Liver (tissue), 9 donors: ENCODE measurements around the gene BHLHE23. TPM values are rescaled to one million over a fixed set of nuclear protein-coding genes. Genes with fewer than 3 reads are reported as not detected.

Experiments used
- DNase-seq: peaks from one replicate; pipeline ENCODE4 v3.0.0-alpha.2; 2017; ENCODE audit warnings: low spot score
- H3K27ac ChIP-seq, 2 donors: one replicate each; pipeline ENCODE4 v1.7.0; 2013; ENCODE audit warnings: inconsistent platforms in 2 of 2, low read length in 2 of 2, control low read depth in 1 of 2, low read depth in 1 of 2, mild to moderate bottlenecking in 1 of 2
- H3K27me3 ChIP-seq, 4 donors: one replicate each; pipeline versions ENCODE4 v1.6.1 to v1.7.0; 2013; ENCODE audit warnings: low read length in 3 of 4, inconsistent platforms in 1 of 4, mild to moderate bottlenecking in 1 of 4, moderate library complexity in 1 of 4; ENCODE audit not compliant: control insufficient read depth in 4 of 4, insufficient read depth in 4 of 4
- H3K36me3 ChIP-seq, 4 donors: one replicate each; pipeline versions ENCODE4 v1.6.1 to v1.7.0; 2013; ENCODE audit warnings: low read length in 3 of 4, mild to moderate bottlenecking in 3 of 4, low read depth in 1 of 4, moderate library complexity in 1 of 4; ENCODE audit not compliant: control insufficient read depth in 4 of 4, insufficient read depth in 3 of 4
- H3K4me1 ChIP-seq, 4 donors: one replicate each; pipeline versions ENCODE4 v1.6.1 to v1.7.0; 2013; ENCODE audit warnings: low read length in 3 of 4, mild to moderate bottlenecking in 3 of 4, moderate library complexity in 1 of 4; ENCODE audit not compliant: control insufficient read depth in 4 of 4, insufficient read depth in 4 of 4
- H3K4me3 ChIP-seq, 3 donors: one replicate each; pipeline versions ENCODE4 v1.6.1 to v1.7.0; 2013; ENCODE audit warnings: low read length in 3 of 3, control low read depth in 1 of 3, low read depth in 1 of 3, mild to moderate bottlenecking in 1 of 3
- H3K9ac ChIP-seq, 2 donors: one replicate each; pipeline ENCODE4 v1.7.0; 2013; ENCODE audit warnings: low read length in 2 of 2, mild to moderate bottlenecking in 2 of 2, moderate library complexity in 2 of 2, control low read depth in 1 of 2, low read depth in 1 of 2
- H3K9me3 ChIP-seq, 4 donors: one replicate each; pipeline versions ENCODE4 v1.6.1 to v1.7.0; 2013; ENCODE audit warnings: low read length in 3 of 4; ENCODE audit not compliant: control insufficient read depth in 4 of 4
- ATF3 ChIP-seq: IDR thresholded peaks from 2 replicates; pipeline ENCODE4 v1.6.1; 2016; ENCODE audit warnings: antibody characterized with exemption
- CTCF ChIP-seq: fragments of 150-350 bp; IDR thresholded peaks from 2 replicates; pipeline ENCODE4 v1.5.1; 2017; ENCODE audit warnings: improper control_type of control experiment, low read depth, low read length; ENCODE audit not compliant: missing input control
- EGR1 ChIP-seq, 2 donors: IDR thresholded peaks; 2 replicates each; pipeline ENCODE4 v1.6.1; 2016 to 2018; ENCODE audit warnings: antibody characterized with exemption in 2 of 2, low read depth in 2 of 2
- FOXA2 ChIP-seq: IDR thresholded peaks from 2 replicates; pipeline ENCODE4 v1.6.1; 2016; ENCODE audit warnings: antibody characterized with exemption
- GABPA ChIP-seq, 2 donors: IDR thresholded peaks in 1 of 2; conservative IDR thresholded peaks in 1 of 2; 2 replicates each; pipeline ENCODE4 v1.6.1; 2016; ENCODE audit warnings: antibody characterized with exemption in 2 of 2, mild to moderate bottlenecking in 1 of 2, moderate library complexity in 1 of 2
- HNF4A ChIP-seq, 2 donors: conservative IDR thresholded peaks; 2 replicates each; pipeline ENCODE4 v1.6.1; 2016; ENCODE audit warnings: antibody characterized with exemption in 2 of 2, mild to moderate bottlenecking in 2 of 2
- HNF4G ChIP-seq: IDR thresholded peaks from 2 replicates; pipeline ENCODE4 v1.6.1; 2016; ENCODE audit warnings: antibody characterized with exemption
- JUND ChIP-seq, 2 donors: IDR thresholded peaks; 2 replicates each; pipeline ENCODE4 v1.6.1; 2016; ENCODE audit warnings: antibody characterized with exemption in 2 of 2
- NR2F2 ChIP-seq: IDR thresholded peaks from 2 replicates; pipeline ENCODE4 v1.6.1; 2016; ENCODE audit warnings: antibody characterized with exemption
- RAD21 ChIP-seq, 2 donors: IDR thresholded peaks; 2 replicates each; pipeline ENCODE4 v1.6.1; 2016; ENCODE audit warnings: antibody characterized with exemption in 2 of 2, mild to moderate bottlenecking in 2 of 2
- RXRA ChIP-seq, 2 donors: IDR thresholded peaks; 2 replicates each; pipeline ENCODE4 v1.6.1; 2017 to 2018; ENCODE audit warnings: antibody characterized with exemption in 2 of 2, mild to moderate bottlenecking in 1 of 2
- SP1 ChIP-seq: IDR thresholded peaks from 2 replicates; pipeline ENCODE4 v1.6.1; 2018; ENCODE audit warnings: antibody characterized with exemption, mild to moderate bottlenecking
- TAF1 ChIP-seq: conservative IDR thresholded peaks from 2 replicates; pipeline ENCODE4 v1.6.1; 2016; ENCODE audit warnings: antibody characterized with exemption, mild to moderate bottlenecking
- YY1 ChIP-seq: IDR thresholded peaks from 2 replicates; pipeline ENCODE4 v1.6.1; 2016; ENCODE audit warnings: antibody characterized with exemption, mild to moderate bottlenecking
- WGBS: extraction: QIAGEN DNeasy Blood & Tissue Kit; methylation state at CpG from one replicate; pipeline ENCODE4 v1.1.7; 2013; 5-methylcytosine and 5-hydroxymethylcytosine counted together
- polyA plus RNA-seq, 2 donors: library from polyadenylated mRNA; stranded (reverse) in 1 of 2; unstranded in 1 of 2; fragments of 200-250 nt in 1 of 2; fragments of >200 nt in 1 of 2; fragmentation: Nextera tagmentation in 1 of 2; extraction: Ambion mirVana in 1 of 2; gene quantifications; one replicate each; pipeline versions ENCODE4 v1.2.1 to v1.2.3, GENCODE V29; 2013 to 2015
- total RNA-seq, 2 donors: library from RNA; depleted of rRNA; stranded (reverse); fragments of >200 nt; gene quantifications; one replicate each; pipeline ENCODE4 v1.2.3, GENCODE V29; 2014
- TF ChIP-seq, protein P1 (sequence below): IDR thresholded peaks from 2 replicates; pipeline ENCODE4 v1.6.1; 2016; ENCODE audit warnings: antibody characterized with exemption
- TF ChIP-seq, protein P2 (sequence below): IDR thresholded peaks from 2 replicates; pipeline ENCODE4 v1.6.1; 2016; ENCODE audit warnings: antibody characterized with exemption
- donor health status: healthy.
- donor health status: healthy.
- donor health status: healthy.
- donor health status: healthy.
- donor health status: healthy.

The BHLHE23 gene
- total and polyA plus RNA-seq, 4 donors = not detected

- H3K36me3 ChIP-seq = no peaks in the 10 kb centered on the region
- no peak overlapping the region for H3K27ac ChIP-seq
- H3K4me3 ChIP-seq = no peak overlapping the region
- H3K9ac ChIP-seq = no peak overlapping the region
- H3K27me3 ChIP-seq = peaks cover 3 to 18% (median 5%) of the 10 kb centered on the region in 4 donors
- DNase-seq = no peak
- H3K4me1 ChIP-seq = peaks cover 0 to 3% (median 0%) of the 10 kb centered on the region in 4 donors
- peaks cover 0 to 4% (median under 1%) of the 10 kb centered on the region in 4 donors for H3K9me3 ChIP-seq
- 75% methylated on average over 14 of the region's 14 CpGs for WGBS
- TF ChIP-seq RAD21 (IDR thresholded peaks at IDR 0.05) (no peak), SP1 (no peak), TAF1 (no peak), JUND (IDR thresholded peaks at IDR 0.05) (no peak), EGR1 (IDR thresholded peaks at IDR 0.05; ENCODE audit: low read depth in 2 of 2) (no peak), RXRA (IDR thresholded peaks at IDR 0.05) (no peak)
- TF ChIP-seq, protein P1, sequence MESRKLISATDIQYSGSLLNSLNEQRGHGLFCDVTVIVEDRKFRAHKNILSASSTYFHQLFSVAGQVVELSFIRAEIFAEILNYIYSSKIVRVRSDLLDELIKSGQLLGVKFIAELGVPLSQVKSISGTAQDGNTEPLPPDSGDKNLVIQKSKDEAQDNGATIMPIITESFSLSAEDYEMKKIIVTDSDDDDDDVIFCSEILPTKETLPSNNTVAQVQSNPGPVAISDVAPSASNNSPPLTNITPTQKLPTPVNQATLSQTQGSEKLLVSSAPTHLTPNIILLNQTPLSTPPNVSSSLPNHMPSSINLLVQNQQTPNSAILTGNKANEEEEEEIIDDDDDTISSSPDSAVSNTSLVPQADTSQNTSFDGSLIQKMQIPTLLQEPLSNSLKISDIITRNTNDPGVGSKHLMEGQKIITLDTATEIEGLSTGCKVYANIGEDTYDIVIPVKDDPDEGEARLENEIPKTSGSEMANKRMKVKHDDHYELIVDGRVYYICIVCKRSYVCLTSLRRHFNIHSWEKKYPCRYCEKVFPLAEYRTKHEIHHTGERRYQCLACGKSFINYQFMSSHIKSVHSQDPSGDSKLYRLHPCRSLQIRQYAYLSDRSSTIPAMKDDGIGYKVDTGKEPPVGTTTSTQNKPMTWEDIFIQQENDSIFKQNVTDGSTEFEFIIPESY = no peak
- TF ChIP-seq, protein P2, sequence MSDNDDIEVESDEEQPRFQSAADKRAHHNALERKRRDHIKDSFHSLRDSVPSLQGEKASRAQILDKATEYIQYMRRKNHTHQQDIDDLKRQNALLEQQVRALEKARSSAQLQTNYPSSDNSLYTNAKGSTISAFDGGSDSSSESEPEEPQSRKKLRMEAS = no peak
Measured at GRCh38 chr20:63016514-63017075, 9.8 kb upstream of the BHLHE23 start.

- 68% methylated on average over 22 of the region's 22 CpGs for WGBS
- H3K9me3 ChIP-seq = peaks cover 0 to 3% (median under 1%) of the 10 kb centered on the region in 4 donors
- H3K4me1 ChIP-seq = peaks cover 0 to 4% (median 0%) of the 10 kb centered on the region in 4 donors
- DNase-seq = no peak
- H3K9ac ChIP-seq = no peak overlapping the region
- TF ChIP-seq, protein P2 = no peak
- no peak for TF ChIP-seq RXRA (IDR thresholded peaks at IDR 0.05)
- TF ChIP-seq HNF4A (conservative IDR thresholded peaks at IDR 0.05) = no peak
- TF ChIP-seq, protein P1 = no peak
- TF ChIP-seq JUND (IDR thresholded peaks at IDR 0.05) = no peak
- no peak for TF ChIP-seq TAF1
- no peak for TF ChIP-seq CTCF
- TF ChIP-seq GABPA (IDR thresholded peaks at IDR 0.05 in 1 of 2, conservative IDR thresholded peaks at IDR 0.05 in 1 of 2) = no peak
- TF ChIP-seq FOXA2 = no peak
- TF ChIP-seq RAD21 (IDR thresholded peaks at IDR 0.05) = no peak
- no peak for TF ChIP-seq ATF3
- TF ChIP-seq YY1 = no peak
- TF ChIP-seq SP1 = no peak
- no peak for TF ChIP-seq EGR1 (IDR thresholded peaks at IDR 0.05; ENCODE audit: low read depth in 2 of 2)
- no peak for TF ChIP-seq NR2F2
- no peak for TF ChIP-seq HNF4G
- H3K27me3 ChIP-seq = peaks cover 3 to 16% (median 5%) of the 10 kb centered on the region in 4 donors
- H3K36me3 ChIP-seq = no peaks in the 10 kb centered on the region
- no peak overlapping the region for H3K27ac ChIP-seq
- no peak overlapping the region for H3K4me3 ChIP-seq
Measured at GRCh38 chr20:63015662-63016361, 9.0 kb upstream of the BHLHE23 start.
